Measurements from ENCODE around the gene MYL2.

The MYL2 gene

GRCh38 chr12:110935588-110935987 is 15.2 kb upstream of the MYL2 start:
- Mint-ChIP-seq H3K36me3 (no peaks in the 10 kb centered on the region), H3K27ac (no peak overlapping the region), H3K27me3 (peaks cover 16% of the 10 kb centered on the region), H3K4me3 (no peak overlapping the region), H3K4me1 (ENCODE audit: low read depth) (peaks cover 5% of the 10 kb centered on the region), H3K9me3 (ENCODE audit: low read depth) (no peaks in the 10 kb centered on the region)

- Mint-ChIP-seq H3K36me3 (no peaks in the 10 kb centered on the region), H3K4me3 (no peak overlapping the region), H3K4me1 (ENCODE audit: low read depth) (peaks cover 5% of the 10 kb centered on the region), H3K27me3 (peaks cover 16% of the 10 kb centered on the region), H3K27ac (no peak overlapping the region), H3K9me3 (ENCODE audit: low read depth) (no peaks in the 10 kb centered on the region)
Observed at GRCh38 chr12:110934093-110934852, 13.9 kb upstream of the MYL2 start.

GRCh38 chr12:110933326-110933974 is 13.1 kb upstream of the MYL2 start:
- Mint-ChIP-seq H3K27ac (no peak overlapping the region), H3K4me1 (ENCODE audit: low read depth) (peaks cover 5% of the 10 kb centered on the region), H3K4me3 (no peak overlapping the region), H3K27me3 (peaks cover 16% of the 10 kb centered on the region), H3K36me3 (no peaks in the 10 kb centered on the region), H3K9me3 (ENCODE audit: low read depth) (no peaks in the 10 kb centered on the region)

- H3K27me3 Mint-ChIP-seq = peaks cover 14% of the 10 kb centered on the region
- H3K4me1 Mint-ChIP-seq (ENCODE audit: low read depth) = peaks cover under 1% of the 10 kb centered on the region
- no peaks in the 10 kb centered on the region for H3K9me3 Mint-ChIP-seq (ENCODE audit: low read depth)
- H3K4me3 Mint-ChIP-seq = no peak overlapping the region
- no peaks in the 10 kb centered on the region for H3K36me3 Mint-ChIP-seq
- no peak overlapping the region for H3K27ac Mint-ChIP-seq
Observed at GRCh38 chr12:110932046-110932445, 11.7 kb upstream of the MYL2 start.

- no peak overlapping the region for H3K27ac Mint-ChIP-seq
- H3K27me3 Mint-ChIP-seq = peaks cover 12% of the 10 kb centered on the region
- H3K36me3 Mint-ChIP-seq = no peaks in the 10 kb centered on the region
- no peaks in the 10 kb centered on the region for H3K9me3 Mint-ChIP-seq (ENCODE audit: low read depth)
- H3K4me1 Mint-ChIP-seq (ENCODE audit: low read depth) = no peaks in the 10 kb centered on the region
- no peak overlapping the region for H3K4me3 Mint-ChIP-seq
Observed at GRCh38 chr12:110931315-110931728, 10.9 kb upstream of the MYL2 start.

- Mint-ChIP-seq H3K9me3 (ENCODE audit: low read depth) (no peaks in the 10 kb centered on the region), H3K27ac (no peak overlapping the region), H3K4me1 (ENCODE audit: low read depth) (no peaks in the 10 kb centered on the region), H3K36me3 (no peaks in the 10 kb centered on the region), H3K4me3 (no peak overlapping the region), H3K27me3 (peaks cover 15% of the 10 kb centered on the region)
Observed at GRCh38 chr12:110930348-110931314, 10.3 kb upstream of the MYL2 start.

GRCh38 chr12:110929818-110930217 is 9.4 kb upstream of the MYL2 start:
- H3K27me3 Mint-ChIP-seq = peaks cover 12% of the 10 kb centered on the region
- H3K27ac Mint-ChIP-seq = no peak overlapping the region
- no peaks in the 10 kb centered on the region for H3K4me1 Mint-ChIP-seq (ENCODE audit: low read depth)
- no peaks in the 10 kb centered on the region for H3K9me3 Mint-ChIP-seq (ENCODE audit: low read depth)
- no peak overlapping the region for H3K4me3 Mint-ChIP-seq
- H3K36me3 Mint-ChIP-seq = no peaks in the 10 kb centered on the region

- no peaks in the 10 kb centered on the region for H3K9me3 Mint-ChIP-seq (ENCODE audit: low read depth)
- no peak overlapping the region for H3K4me3 Mint-ChIP-seq
- peaks cover 7% of the 10 kb centered on the region for H3K27me3 Mint-ChIP-seq
- H3K4me1 Mint-ChIP-seq (ENCODE audit: low read depth) = no peaks in the 10 kb centered on the region
- no peak overlapping the region for H3K27ac Mint-ChIP-seq
- H3K36me3 Mint-ChIP-seq = no peaks in the 10 kb centered on the region
Observed at GRCh38 chr12:110928700-110929099, 8.3 kb upstream of the MYL2 start.

GRCh38 chr12:110927546-110927945 is 7.2 kb upstream of the MYL2 start:
- Mint-ChIP-seq H3K27me3 (peaks cover 3% of the 10 kb centered on the region), H3K9me3 (ENCODE audit: low read depth) (no peaks in the 10 kb centered on the region), H3K4me3 (no peak overlapping the region), H3K4me1 (ENCODE audit: low read depth) (no peaks in the 10 kb centered on the region), H3K36me3 (no peaks in the 10 kb centered on the region), H3K27ac (no peak overlapping the region)

GRCh38 chr12:110923692-110924334 is 3.4 kb upstream of the MYL2 start:
- H3K9me3 Mint-ChIP-seq (ENCODE audit: low read depth) = no peaks in the 10 kb centered on the region
- no peaks in the 10 kb centered on the region for H3K4me1 Mint-ChIP-seq (ENCODE audit: low read depth)
- H3K27ac Mint-ChIP-seq = no peak overlapping the region
- no peak overlapping the region for H3K4me3 Mint-ChIP-seq
- H3K36me3 Mint-ChIP-seq = no peaks in the 10 kb centered on the region
- H3K27me3 Mint-ChIP-seq = peaks cover 6% of the 10 kb centered on the region

- H3K4me3 Mint-ChIP-seq = no peak overlapping the region
- H3K36me3 Mint-ChIP-seq = no peaks in the 10 kb centered on the region
- no peaks in the 10 kb centered on the region for H3K9me3 Mint-ChIP-seq (ENCODE audit: low read depth)
- H3K4me1 Mint-ChIP-seq (ENCODE audit: low read depth) = no peaks in the 10 kb centered on the region
- peaks cover 6% of the 10 kb centered on the region for H3K27me3 Mint-ChIP-seq
- H3K27ac Mint-ChIP-seq = no peak overlapping the region
Observed at GRCh38 chr12:110923192-110923591, 2.8 kb upstream of the MYL2 start.

- Mint-ChIP-seq H3K27ac (no peak overlapping the region), H3K36me3 (no peaks in the 10 kb centered on the region), H3K4me3 (no peak overlapping the region), H3K27me3 (peaks cover 6% of the 10 kb centered on the region), H3K4me1 (ENCODE audit: low read depth) (no peaks in the 10 kb centered on the region), H3K9me3 (ENCODE audit: low read depth) (no peaks in the 10 kb centered on the region)
Observed at GRCh38 chr12:110922652-110923051, 2.3 kb upstream of the MYL2 start.

- no peaks in the 10 kb centered on the region for H3K4me1 Mint-ChIP-seq (ENCODE audit: low read depth)
Observed at GRCh38 chr12:110921262-110921661, 883 bp upstream of the MYL2 start.

GRCh38 chr12:110919720-110920119 is 659 bp downstream of the MYL2 start:
- peaks cover 3% of the 10 kb centered on the region for H3K27me3 Mint-ChIP-seq
- H3K36me3 Mint-ChIP-seq = no peaks in the 10 kb centered on the region
- no peaks in the 10 kb centered on the region for H3K9me3 Mint-ChIP-seq (ENCODE audit: low read depth)
- no peak overlapping the region for H3K4me3 Mint-ChIP-seq
- no peaks in the 10 kb centered on the region for H3K4me1 Mint-ChIP-seq (ENCODE audit: low read depth)
- H3K27ac Mint-ChIP-seq = no peak overlapping the region

More at GRCh38 chr12:110921262-110921661, 883 bp upstream of the MYL2 start:
- H3K4me3 Mint-ChIP-seq = no peak overlapping the region
- no peaks in the 10 kb centered on the region for H3K36me3 Mint-ChIP-seq
- no peaks in the 10 kb centered on the region for H3K9me3 Mint-ChIP-seq (ENCODE audit: low read depth)
- H3K27me3 Mint-ChIP-seq = peaks cover 6% of the 10 kb centered on the region
- no peak overlapping the region for H3K27ac Mint-ChIP-seq

Measured in activated naive CD8-positive, alpha-beta T cell (primary cell).